ENCODE data around the gene KDM6A. TPM values are rescaled to one million over a fixed set of nuclear protein-coding genes. Genes with fewer than 3 reads are reported as not detected.

Gene KDM6A
- polyA plus RNA-seq, 1 donor from 2014 or later: 25.1 TPM

DNA sequence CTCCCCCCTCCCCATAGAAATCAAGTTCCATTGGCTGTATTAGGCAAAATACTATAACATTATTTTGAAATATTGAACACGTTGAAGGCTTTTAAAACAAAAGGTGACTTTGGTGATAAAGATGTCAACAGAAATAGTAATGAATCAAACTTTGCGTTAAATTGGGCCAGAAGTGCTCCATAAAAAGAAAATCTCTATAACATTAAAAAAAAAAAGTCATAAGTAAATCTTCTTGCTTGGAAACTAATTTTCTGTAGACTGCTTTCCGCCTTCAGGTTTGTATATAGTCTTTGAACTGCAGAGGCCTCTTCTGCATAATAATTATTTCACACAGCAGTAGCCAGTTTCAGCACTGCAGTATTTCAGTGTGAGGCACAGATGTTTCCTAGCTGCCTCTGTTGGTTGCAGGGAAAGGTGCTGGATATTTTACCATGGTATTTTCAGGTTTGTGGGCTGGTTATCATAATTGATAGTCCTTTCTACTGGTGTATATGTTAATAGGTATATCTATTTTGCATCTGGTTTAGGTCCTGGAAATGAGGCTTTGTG lies 158.9 kb downstream of the KDM6A start:
- Histone ChIP-seq H2AFZ (ENCODE audit: low read depth, low read length) (no peak overlapping the region), H3K9me3 (ENCODE audit: low read length) (no peaks in the 10 kb centered on the region), H3K36me3 (ENCODE audit: insufficient read depth, low read length) (no peaks in the 10 kb centered on the region), H3K27me3 (ENCODE audit: insufficient read depth, low read depth, low read length) (no peaks in the 10 kb centered on the region), H3K27ac (ENCODE audit: low read length) (no peak overlapping the region), H3K79me2 (replicated peaks; ENCODE audit: insufficient read depth, low read length) (no peaks in the 10 kb centered on the region), H3K4me2 (ENCODE audit: low read length) (no peak overlapping the region), H4K20me1 (ENCODE audit: insufficient read depth) (no peaks in the 10 kb centered on the region), H3K4me3 (ENCODE audit: low read length) (no peak overlapping the region), H3F3A (ENCODE audit: insufficient read depth, low read length, poor library complexity, severe bottlenecking) (no peaks in the 10 kb centered on the region), H3K9me2 (ENCODE audit: insufficient read depth, low read length) (no peaks in the 10 kb centered on the region), H3K9ac (ENCODE audit: low read length) (no peak overlapping the region)
- TF ChIP-seq, protein P1, sequence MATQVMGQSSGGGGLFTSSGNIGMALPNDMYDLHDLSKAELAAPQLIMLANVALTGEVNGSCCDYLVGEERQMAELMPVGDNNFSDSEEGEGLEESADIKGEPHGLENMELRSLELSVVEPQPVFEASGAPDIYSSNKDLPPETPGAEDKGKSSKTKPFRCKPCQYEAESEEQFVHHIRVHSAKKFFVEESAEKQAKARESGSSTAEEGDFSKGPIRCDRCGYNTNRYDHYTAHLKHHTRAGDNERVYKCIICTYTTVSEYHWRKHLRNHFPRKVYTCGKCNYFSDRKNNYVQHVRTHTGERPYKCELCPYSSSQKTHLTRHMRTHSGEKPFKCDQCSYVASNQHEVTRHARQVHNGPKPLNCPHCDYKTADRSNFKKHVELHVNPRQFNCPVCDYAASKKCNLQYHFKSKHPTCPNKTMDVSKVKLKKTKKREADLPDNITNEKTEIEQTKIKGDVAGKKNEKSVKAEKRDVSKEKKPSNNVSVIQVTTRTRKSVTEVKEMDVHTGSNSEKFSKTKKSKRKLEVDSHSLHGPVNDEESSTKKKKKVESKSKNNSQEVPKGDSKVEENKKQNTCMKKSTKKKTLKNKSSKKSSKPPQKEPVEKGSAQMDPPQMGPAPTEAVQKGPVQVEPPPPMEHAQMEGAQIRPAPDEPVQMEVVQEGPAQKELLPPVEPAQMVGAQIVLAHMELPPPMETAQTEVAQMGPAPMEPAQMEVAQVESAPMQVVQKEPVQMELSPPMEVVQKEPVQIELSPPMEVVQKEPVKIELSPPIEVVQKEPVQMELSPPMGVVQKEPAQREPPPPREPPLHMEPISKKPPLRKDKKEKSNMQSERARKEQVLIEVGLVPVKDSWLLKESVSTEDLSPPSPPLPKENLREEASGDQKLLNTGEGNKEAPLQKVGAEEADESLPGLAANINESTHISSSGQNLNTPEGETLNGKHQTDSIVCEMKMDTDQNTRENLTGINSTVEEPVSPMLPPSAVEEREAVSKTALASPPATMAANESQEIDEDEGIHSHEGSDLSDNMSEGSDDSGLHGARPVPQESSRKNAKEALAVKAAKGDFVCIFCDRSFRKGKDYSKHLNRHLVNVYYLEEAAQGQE (IDR thresholded peaks at IDR 0.05; ENCODE audit: borderline replicate concordance): no peak
- no peak for TF ChIP-seq SMC3 (conservative IDR thresholded peaks at IDR 0.05; ENCODE audit: poor library complexity)
- TF ChIP-seq TAF1 (IDR thresholded peaks at IDR 0.05; ENCODE audit: low read depth): no peak

DNA sequence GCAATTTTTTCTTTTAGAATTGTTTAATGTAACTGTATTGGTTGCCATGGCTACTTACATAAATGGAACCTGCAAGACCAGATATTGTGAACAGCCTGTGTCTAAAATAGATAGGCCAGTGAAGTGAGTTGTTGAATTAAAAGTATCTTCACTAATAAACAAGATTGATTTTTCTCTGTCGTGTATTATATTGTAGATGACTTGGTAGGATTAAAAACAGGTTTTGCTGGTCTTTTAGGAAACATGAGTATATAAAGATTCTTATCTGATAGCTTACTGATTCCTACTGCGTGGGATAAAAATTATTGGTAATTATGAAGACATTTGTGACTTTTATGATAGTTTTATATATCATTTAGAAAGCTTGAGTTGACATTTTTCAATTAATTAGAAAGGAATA lies 162.1 kb downstream of the KDM6A start:
- no peak overlapping the region for H3K4me2 ChIP-seq (ENCODE audit: low read length)
- no peaks in the 10 kb centered on the region for H3K27me3 ChIP-seq (ENCODE audit: insufficient read depth, low read depth, low read length)
- no peak overlapping the region for H3K9ac ChIP-seq (ENCODE audit: low read length)
- no peaks in the 10 kb centered on the region for H3K9me2 ChIP-seq (ENCODE audit: insufficient read depth, low read length)
- H3F3A ChIP-seq (ENCODE audit: insufficient read depth, low read length, poor library complexity, severe bottlenecking): no peaks in the 10 kb centered on the region
- no peaks in the 10 kb centered on the region for H4K20me1 ChIP-seq (ENCODE audit: insufficient read depth)
- no peak overlapping the region for H2AFZ ChIP-seq (ENCODE audit: low read depth, low read length)
- TF ChIP-seq TAF1 (IDR thresholded peaks at IDR 0.05; ENCODE audit: low read depth): no peak
- no peak for TF ChIP-seq MXI1 (conservative IDR thresholded peaks at IDR 0.05; ENCODE audit: poor library complexity, severe bottlenecking)
- TF ChIP-seq RAD21 (conservative IDR thresholded peaks at IDR 0.05): no peak
- no peak for TF ChIP-seq EP300 (conservative IDR thresholded peaks at IDR 0.05; ENCODE audit: poor library complexity, severe bottlenecking)
- TF ChIP-seq, protein P1 (IDR thresholded peaks at IDR 0.05; ENCODE audit: borderline replicate concordance): no peak
- TF ChIP-seq POLR2AphosphoS5 (IDR thresholded peaks at IDR 0.05): no peak
- TF ChIP-seq SMC3 (conservative IDR thresholded peaks at IDR 0.05; ENCODE audit: poor library complexity): no peak
- TF ChIP-seq EZH2 (IDR thresholded peaks at IDR 0.05; ENCODE audit: borderline replicate concordance, insufficient read depth, low read length, poor library complexity, severe bottlenecking): no peak
- TF ChIP-seq, protein P2, sequence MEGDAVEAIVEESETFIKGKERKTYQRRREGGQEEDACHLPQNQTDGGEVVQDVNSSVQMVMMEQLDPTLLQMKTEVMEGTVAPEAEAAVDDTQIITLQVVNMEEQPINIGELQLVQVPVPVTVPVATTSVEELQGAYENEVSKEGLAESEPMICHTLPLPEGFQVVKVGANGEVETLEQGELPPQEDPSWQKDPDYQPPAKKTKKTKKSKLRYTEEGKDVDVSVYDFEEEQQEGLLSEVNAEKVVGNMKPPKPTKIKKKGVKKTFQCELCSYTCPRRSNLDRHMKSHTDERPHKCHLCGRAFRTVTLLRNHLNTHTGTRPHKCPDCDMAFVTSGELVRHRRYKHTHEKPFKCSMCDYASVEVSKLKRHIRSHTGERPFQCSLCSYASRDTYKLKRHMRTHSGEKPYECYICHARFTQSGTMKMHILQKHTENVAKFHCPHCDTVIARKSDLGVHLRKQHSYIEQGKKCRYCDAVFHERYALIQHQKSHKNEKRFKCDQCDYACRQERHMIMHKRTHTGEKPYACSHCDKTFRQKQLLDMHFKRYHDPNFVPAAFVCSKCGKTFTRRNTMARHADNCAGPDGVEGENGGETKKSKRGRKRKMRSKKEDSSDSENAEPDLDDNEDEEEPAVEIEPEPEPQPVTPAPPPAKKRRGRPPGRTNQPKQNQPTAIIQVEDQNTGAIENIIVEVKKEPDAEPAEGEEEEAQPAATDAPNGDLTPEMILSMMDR (IDR thresholded peaks at IDR 0.05; ENCODE audit: poor library complexity, severe bottlenecking): no peak
- no peaks in the 10 kb centered on the region for H3K36me3 ChIP-seq (ENCODE audit: insufficient read depth, low read length)
- no peaks in the 10 kb centered on the region for H3K79me2 ChIP-seq (replicated peaks; ENCODE audit: insufficient read depth, low read length)
- H3K9me3 ChIP-seq (ENCODE audit: low read length): no peaks in the 10 kb centered on the region
- no peak overlapping the region for H3K27ac ChIP-seq (ENCODE audit: low read length)
- no peak overlapping the region for H3K4me3 ChIP-seq (ENCODE audit: low read length)

All from neural cell (in vitro differentiated cells).